HCT116 (cell line): ENCODE measurements around the gene STK32C. TPM values are rescaled to one million over a fixed set of nuclear protein-coding genes. Genes with fewer than 3 reads are reported as not detected.

Experiments
- ATAC-seq: fragments of 200-7000 bp; cut with Tn5 transposase; 2 replicates; pipeline ENCODE4 v1.9.1; 2020; ENCODE audit warnings: mild to moderate bottlenecking, moderate library complexity
- BruUV-seq: library from RNA; stranded (reverse); fragments of 400-500 nt; replicated peaks from 2 replicates; lab custom pipeline; 2021; lab: Mats Ljungman, UMichigan
- CTCF ChIA-PET: fragments of 300-600 bp; sonication (Branson Sonifier 250); formaldehyde crosslinking; loops from one replicate; lab custom pipeline; 2021; ENCODE audit warnings: antibody characterized with exemption; lab: Charles Lee
- POLR2A ChIA-PET: fragments of 300-600, 350-600 bp; sonication (Branson Sonifier 250); formaldehyde crosslinking; loops from one replicate; lab custom pipeline; 2021; ENCODE audit warnings: antibody characterized with exemption; lab: Charles Lee
- RAD21 ChIA-PET, 2 experiments: fragments of 300-600 bp; sonication (Branson Sonifier 250); formaldehyde crosslinking; loops; one replicate each; lab custom pipeline; 2023; ENCODE audit warnings: low total read pairs in 2 of 2; ENCODE audit not compliant: uncharacterized antibody in 2 of 2, unreplicated experiment in 2 of 2, low non-redundant PET in 1 of 2; lab: Charles Lee
- DNase-seq: peaks from one replicate; pipeline ENCODE4 v3.0.0-alpha.2; 2010; ENCODE audit warnings: low read depth, low spot score
- H2AFZ ChIP-seq: fragments of 200-600 bp; shearing (Covaris generic), sonication (generic); 2 replicates; pipeline ENCODE4 v1.6.1; 2017; ENCODE audit warnings: low read depth, mixed run types, mixed read lengths, antibody characterized with exemption, low read length; ENCODE audit not compliant: poor library complexity, severe bottlenecking
- H3K27ac ChIP-seq: 2 replicates; pipeline ENCODE4 v1.5.1; 2012; ENCODE audit warnings: low read depth, low read length
- H3K27me3 ChIP-seq: fragments of 200-600 bp; sonication (generic); 2 replicates; pipeline ENCODE4 v1.6.1; 2016; ENCODE audit warnings: mixed run types, low read length, mixed read lengths; ENCODE audit not compliant: insufficient read depth
- H3K36me3 ChIP-seq, 2 experiments: fragments of 200-500 bp in 1 of 2; fragments of 200-600 bp in 1 of 2; sonication (Bioruptor generic) in 1 of 2; sonication (generic) in 1 of 2; 2 replicates each; pipeline versions ENCODE4 v1.5.1 to v1.6.1; 2014 to 2016; ENCODE audit warnings: low read length in 2 of 2, inconsistent platforms in 1 of 2, mixed read lengths in 1 of 2, mixed run types in 1 of 2; ENCODE audit not compliant: insufficient read depth in 2 of 2, control insufficient read depth in 1 of 2
- H3K4me1 ChIP-seq, 2 experiments: fragments of 200-600 bp in 1 of 2; sonication (generic) in 1 of 2; 2 replicates each; pipeline versions ENCODE4 v1.5.1 to v1.6.1; 2012 to 2017; ENCODE audit warnings: low read length in 2 of 2, inconsistent platforms in 1 of 2, mild to moderate bottlenecking in 1 of 2, mixed read lengths in 1 of 2, mixed run types in 1 of 2, moderate library complexity in 1 of 2; ENCODE audit not compliant: insufficient read depth in 2 of 2, control insufficient read depth in 1 of 2
- H3K4me2 ChIP-seq: fragments of 200-600 bp; sonication (generic); 2 replicates; pipeline ENCODE4 v1.6.1; 2017; ENCODE audit warnings: mixed run types, low read length, mixed read lengths
- H3K4me3 ChIP-seq, 2 experiments: fragments of 200-600 bp in 1 of 2; sonication (generic) in 1 of 2; replicated peaks in 1 of 2; 2 replicates each; pipeline ENCODE4 v1.5.1; 2011 to 2016; ENCODE audit warnings: low read length in 2 of 2, control low read depth in 1 of 2, low read depth in 1 of 2, mild to moderate bottlenecking in 1 of 2, mixed read lengths in 1 of 2, mixed run types in 1 of 2
- H3K79me2 ChIP-seq: fragments of 200-600 bp; sonication (generic); 2 replicates; pipeline ENCODE4 v1.6.1; 2017; ENCODE audit warnings: mild to moderate bottlenecking, mixed run types, low read length, moderate library complexity, mixed read lengths; ENCODE audit not compliant: insufficient read depth
- H3K9ac ChIP-seq: fragments of 200-600 bp; sonication (generic); 2 replicates; pipeline ENCODE4 v1.6.1; 2016; ENCODE audit warnings: low read length, mixed read lengths
- H3K9me2 ChIP-seq: fragments of 200-600 bp; sonication (generic), shearing (Covaris generic); 2 replicates; pipeline ENCODE4 v1.6.1; 2017; ENCODE audit warnings: mixed run types, mild to moderate bottlenecking, moderate library complexity; ENCODE audit not compliant: insufficient read depth
- H3K9me3 ChIP-seq, 2 experiments: fragments of 200-500 bp in 1 of 2; fragments of 200-600 bp in 1 of 2; sonication (Bioruptor generic) in 1 of 2; sonication (generic) in 1 of 2; 2 replicates each; pipeline ENCODE4 v1.6.1; 2014 to 2017; ENCODE audit warnings: low read length in 2 of 2, mixed read lengths in 2 of 2, inconsistent platforms in 1 of 2, low read depth in 1 of 2, mild to moderate bottlenecking in 1 of 2, mixed run types in 1 of 2, moderate library complexity in 1 of 2; ENCODE audit not compliant: control insufficient read depth in 1 of 2, insufficient read depth in 1 of 2
- H4K20me1 ChIP-seq: fragments of 200-600 bp; sonication (generic), shearing (Covaris generic); 2 replicates; pipeline ENCODE4 v1.6.1; 2017; ENCODE audit warnings: mixed run types, mild to moderate bottlenecking, moderate library complexity; ENCODE audit not compliant: insufficient read depth
- EGR1 ChIP-seq: IDR thresholded peaks from 2 replicates; pipeline ENCODE4 v1.6.1; 2012; ENCODE audit warnings: low read depth
- FOSL1 ChIP-seq: IDR thresholded peaks from 2 replicates; pipeline ENCODE4 v1.6.1; 2012; ENCODE audit warnings: low read depth
- JUND ChIP-seq: IDR thresholded peaks from 2 replicates; pipeline ENCODE4 v1.6.1; 2012
- MAX ChIP-seq: IDR thresholded peaks from 2 replicates; pipeline ENCODE4 v1.6.1; 2012
- POLR2A ChIP-seq: IDR thresholded peaks from 2 replicates; pipeline ENCODE4 v1.7.0; 2011; ENCODE audit warnings: borderline replicate concordance; ENCODE audit not compliant: insufficient read depth, insufficient read length; ENCODE audit errors: extremely low read depth
- POLR2AphosphoS5 ChIP-seq: IDR thresholded peaks from 2 replicates; pipeline ENCODE4 v1.6.1; 2011; ENCODE audit warnings: mild to moderate bottlenecking, low read depth, low read length, moderate library complexity
- RAD21 ChIP-seq: IDR thresholded peaks from 2 replicates; pipeline ENCODE4 v1.6.1; 2012; ENCODE audit warnings: low read depth, mild to moderate bottlenecking
- REST ChIP-seq: IDR thresholded peaks from 2 replicates; pipeline ENCODE4 v1.6.1; 2012; ENCODE audit warnings: low read depth
- SP1 ChIP-seq: IDR thresholded peaks from 2 replicates; pipeline ENCODE4 v1.6.1; 2012; ENCODE audit warnings: low read depth
- TCF7L2 ChIP-seq: IDR thresholded peaks from 2 replicates; pipeline ENCODE4 v1.7.0; 2011; ENCODE audit warnings: borderline replicate concordance, inconsistent platforms; ENCODE audit not compliant: insufficient read depth, insufficient read length; ENCODE audit errors: extremely low read depth
- YY1 ChIP-seq: IDR thresholded peaks from 2 replicates; pipeline ENCODE4 v1.6.1; 2011; ENCODE audit warnings: low read length, low read depth, moderate library complexity, mild to moderate bottlenecking; ENCODE audit not compliant: insufficient replicate concordance; ENCODE audit errors: extremely low read depth
- ZBTB33 ChIP-seq: IDR thresholded peaks from 2 replicates; pipeline ENCODE4 v1.6.1; 2011; ENCODE audit warnings: mild to moderate bottlenecking, low read length, moderate library complexity; ENCODE audit not compliant: insufficient replicate concordance; ENCODE audit errors: extremely low read depth
- ZFX ChIP-seq: fragments of 450-650 bp; IDR thresholded peaks from 2 replicates; pipeline ENCODE4 v1.6.1; 2017
- intact Hi-C: fragments of 100-400 bp; cut with micrococcal nuclease; formaldehyde crosslinking; loops from 2 replicates; pipeline ENCODE4 v1.10.0; 2022
- total RNA-seq: library from RNA; stranded (reverse); gene quantifications from one replicate; pipeline ENCODE4 v1.2.1, GENCODE V29; 2021; ENCODE audit not compliant: unreplicated experiment

STK32C gene
- total RNA-seq, 1 experiment from 2014 or later = 29.7 TPM

- no peak for TF ChIP-seq POLR2A
- no peak for TF ChIP-seq JUND
These were observed 24.6 kb upstream of the STK32C start (continued) for GRCh38 chr10:132332433-132332754.

- H3K4me3 ChIP-seq = peak within 1 kb of the TSS; percentile 76 to 78
- H3K9ac ChIP-seq = peak within 1 kb of the TSS; percentile 79
- DNase-seq = peak; percentile 80
- ChIA-PET RAD21 (interaction anchor here in 1 of 2 experiments (1.0 kb wide), 1 partner anchor 24 kb away, joined by 6 read pairs; the partner anchor contains the start of gene STK32C), POLR2A (no interaction called here), CTCF (no interaction called here)
- no peaks in the 10 kb centered on the region for H3K27me3 ChIP-seq
- peak within 1 kb of the TSS; percentile 85 for H3K27ac ChIP-seq
- H3K4me1 ChIP-seq = peaks cover 8 to 23% of the 10 kb centered on the region in 2 experiments; a peak in 2 of 4 replicates
- BruUV-seq = no TSS peak
- peak; percentile 66 for TF ChIP-seq MAX
- TF ChIP-seq YY1 = peak; percentile 90
- no peak for TF ChIP-seq RAD21
- TF ChIP-seq JUND = no peak
- peak; percentile 46; the same call in 1 of the 2 replicates for TF ChIP-seq ZFX
- TF ChIP-seq EGR1 = peak; percentile 99
- peak; percentile 73 for TF ChIP-seq SP1
- peak; percentile 78 for TF ChIP-seq ZBTB33
- no peak for TF ChIP-seq POLR2A
- no peak for TF ChIP-seq TCF7L2
- peak; percentile 53 for TF ChIP-seq POLR2AphosphoS5
- no peak for TF ChIP-seq FOSL1
- no peak for TF ChIP-seq REST
- no peak within 1 kb of the TSS for H2AFZ ChIP-seq
- peak within 1 kb of the TSS; percentile 84 for H3K4me2 ChIP-seq
- no peaks in the 10 kb centered on the region for H4K20me1 ChIP-seq
- H3K9me3 ChIP-seq = no peaks in the 10 kb centered on the region
- peak; percentile 88 for ATAC-seq
- no peaks in the 10 kb centered on the region for H3K36me3 ChIP-seq
- H3K79me2 ChIP-seq = peaks cover 33% of the 10 kb centered on the region
- no peaks in the 10 kb centered on the region for H3K9me2 ChIP-seq
- intact Hi-C loops = no loop called here
These were observed 24.1 kb upstream of the STK32C start, which contains the start of gene LRRC27 for GRCh38 chr10:132331601-132332432. Gene LRRC27 (plus strand): TSS chr10:132332193. CDS start chr10:132333525, 1,332 bp downstream.
